Dendritic cell treated with granulocyte-macrophage colony-stimulating factor and Interleukin-4, amounts not matched to agents 40 ng/mL and 50 ng/mL, for 4 days (primary cell): ENCODE results near the gene TEDC1.

ENCODE experiments used
- H3K27ac Mint-ChIP-seq: one replicate; pipeline ENCODE4 v1.8.0; 2022; ENCODE audit warnings: mild to moderate bottlenecking, mixed read lengths
- H3K27me3 Mint-ChIP-seq: one replicate; pipeline ENCODE4 v1.8.0; 2022; ENCODE audit warnings: mild to moderate bottlenecking, mixed read lengths
- H3K36me3 Mint-ChIP-seq: one replicate; pipeline ENCODE4 v1.8.0; 2022; ENCODE audit warnings: low read depth, mixed read lengths
- H3K4me1 Mint-ChIP-seq: one replicate; pipeline ENCODE4 v1.8.0; 2022; ENCODE audit warnings: low read depth, mixed read lengths
- H3K4me3 Mint-ChIP-seq: one replicate; pipeline ENCODE4 v1.8.0; 2022; ENCODE audit warnings: mild to moderate bottlenecking, moderate library complexity, mixed read lengths
- H3K9me3 Mint-ChIP-seq: one replicate; pipeline ENCODE4 v1.8.0; 2022; ENCODE audit warnings: mixed read lengths
- intact Hi-C: fragments of 100-400 bp; cut with micrococcal nuclease; formaldehyde crosslinking; loops from one replicate; pipeline ENCODE4 v1.15.0; 2022

Gene TEDC1

GRCh38 chr14:105474483-105475268 lies 16.4 kb upstream of the TEDC1 start, which contains the start of gene CRIP2:
Gene CRIP2, plus strand, starts transcription at chr14:105474821. Its CDS starts 42 bp downstream, at chr14:105474863.
- intact Hi-C loops = loop anchor here (2.0 kb wide), 1 partner anchor 16 kb away; the partner anchor contains the start of gene TEDC1
- H3K4me3 Mint-ChIP-seq = peak within 1 kb of the TSS; percentile 78
- H3K9me3 Mint-ChIP-seq = peaks cover 9% of the 10 kb centered on the region
- peaks cover 19% of the 10 kb centered on the region for H3K36me3 Mint-ChIP-seq
- no peak within 1 kb of the TSS for H3K27ac Mint-ChIP-seq
- peaks cover 33% of the 10 kb centered on the region for H3K4me1 Mint-ChIP-seq
- H3K27me3 Mint-ChIP-seq = peaks cover 56% of the 10 kb centered on the region

- intact Hi-C loops = loop anchor here (2.0 kb wide), 1 partner anchor 15 kb away; the partner anchor contains the start of gene TEDC1
- peaks cover 64% of the 10 kb centered on the region for H3K27me3 Mint-ChIP-seq
- H3K27ac Mint-ChIP-seq = no peak overlapping the region
- no peak overlapping the region for H3K4me3 Mint-ChIP-seq
- peaks cover 41% of the 10 kb centered on the region for H3K4me1 Mint-ChIP-seq
- H3K9me3 Mint-ChIP-seq = peaks cover 9% of the 10 kb centered on the region
- peaks cover 11% of the 10 kb centered on the region for H3K36me3 Mint-ChIP-seq
Observed at GRCh38 chr14:105475269-105476096, 15.6 kb upstream of the TEDC1 start.

DNA sequence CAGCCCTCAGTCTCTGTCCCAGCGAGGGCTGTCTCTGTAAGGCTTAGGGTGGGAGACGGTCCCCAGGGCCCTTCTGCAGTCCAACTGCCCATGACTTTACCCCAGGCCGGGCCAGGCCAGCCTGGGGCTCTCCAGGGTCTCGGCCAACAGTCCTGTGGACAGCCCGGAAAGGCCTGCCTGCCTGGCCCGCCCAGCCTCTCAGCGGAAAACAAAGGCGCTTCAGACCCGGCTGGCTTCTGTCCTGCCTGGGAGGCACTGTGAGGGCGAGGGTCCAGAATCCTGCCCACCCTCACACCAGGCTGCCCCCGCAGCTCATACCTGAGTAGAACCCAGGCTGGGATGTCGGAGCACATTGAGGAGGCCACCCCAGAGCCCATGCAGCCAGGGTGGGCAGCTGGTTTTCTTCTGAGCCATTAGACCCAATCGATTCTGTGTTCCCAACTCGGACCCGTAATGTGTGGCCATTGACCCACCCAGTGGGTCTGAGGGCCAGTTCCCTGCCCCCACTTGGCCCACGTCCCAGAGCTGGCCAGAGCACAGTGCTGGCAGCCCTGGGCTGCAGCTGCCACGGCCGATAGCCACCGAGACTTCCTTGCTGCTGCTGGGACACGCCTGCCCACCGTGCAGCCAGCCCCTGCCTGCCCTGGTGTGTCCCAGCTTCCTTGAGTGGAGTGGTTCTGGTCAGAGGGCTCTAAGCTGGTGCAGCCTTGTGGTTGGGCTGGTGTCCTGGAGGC lies 14.8 kb upstream of the TEDC1 start:
- peaks cover 9% of the 10 kb centered on the region for H3K9me3 Mint-ChIP-seq
- peaks cover 68% of the 10 kb centered on the region for H3K27me3 Mint-ChIP-seq
- H3K4me1 Mint-ChIP-seq = peaks cover 49% of the 10 kb centered on the region
- no peak overlapping the region for H3K4me3 Mint-ChIP-seq
- intact Hi-C loops = no loop called here
- H3K27ac Mint-ChIP-seq = no peak overlapping the region
- H3K36me3 Mint-ChIP-seq = peaks cover 6% of the 10 kb centered on the region

DNA sequence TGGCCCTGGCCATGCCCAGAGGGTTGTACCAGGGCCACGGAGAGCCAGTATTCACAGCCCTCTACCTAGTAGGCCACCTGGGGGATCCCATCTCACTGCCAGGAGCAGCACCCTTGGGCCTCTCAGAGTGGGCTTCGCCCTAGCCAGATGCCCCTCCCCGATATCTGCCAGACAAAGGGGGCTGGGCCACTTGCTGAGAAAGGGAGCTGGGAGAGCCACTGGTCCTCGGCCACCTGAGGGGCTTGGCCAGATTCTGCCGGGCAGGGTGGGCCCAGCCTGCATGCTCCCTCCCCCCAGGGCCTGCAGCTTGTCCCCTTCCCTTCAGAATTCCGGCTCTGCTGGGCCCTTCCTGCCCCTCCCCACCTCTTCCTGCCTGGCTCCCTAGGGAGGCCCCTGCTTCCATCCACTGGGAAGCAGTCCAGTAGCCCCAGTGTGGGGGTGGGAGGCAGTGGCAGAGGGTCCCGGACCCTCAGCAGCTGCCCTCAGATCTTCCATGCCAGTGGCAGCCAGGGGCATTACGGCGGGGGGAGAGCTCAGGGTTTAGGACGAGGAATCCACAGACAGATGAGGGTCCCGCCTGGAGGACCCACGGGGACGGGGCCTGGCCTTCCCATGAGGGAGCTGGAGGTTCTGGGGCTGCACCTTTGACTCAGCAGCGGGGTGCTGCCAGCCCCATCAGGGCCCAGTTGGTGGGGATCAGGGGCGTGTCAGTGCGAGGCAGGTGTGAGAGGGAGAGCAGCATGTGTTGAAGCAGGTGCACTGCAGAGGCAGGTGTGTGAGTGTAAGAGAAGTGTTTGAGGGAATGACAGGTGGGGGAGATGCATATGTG lies 14.0 kb upstream of the TEDC1 start:
- intact Hi-C loops = no loop called here
- no peak overlapping the region for H3K4me3 Mint-ChIP-seq

DNA sequence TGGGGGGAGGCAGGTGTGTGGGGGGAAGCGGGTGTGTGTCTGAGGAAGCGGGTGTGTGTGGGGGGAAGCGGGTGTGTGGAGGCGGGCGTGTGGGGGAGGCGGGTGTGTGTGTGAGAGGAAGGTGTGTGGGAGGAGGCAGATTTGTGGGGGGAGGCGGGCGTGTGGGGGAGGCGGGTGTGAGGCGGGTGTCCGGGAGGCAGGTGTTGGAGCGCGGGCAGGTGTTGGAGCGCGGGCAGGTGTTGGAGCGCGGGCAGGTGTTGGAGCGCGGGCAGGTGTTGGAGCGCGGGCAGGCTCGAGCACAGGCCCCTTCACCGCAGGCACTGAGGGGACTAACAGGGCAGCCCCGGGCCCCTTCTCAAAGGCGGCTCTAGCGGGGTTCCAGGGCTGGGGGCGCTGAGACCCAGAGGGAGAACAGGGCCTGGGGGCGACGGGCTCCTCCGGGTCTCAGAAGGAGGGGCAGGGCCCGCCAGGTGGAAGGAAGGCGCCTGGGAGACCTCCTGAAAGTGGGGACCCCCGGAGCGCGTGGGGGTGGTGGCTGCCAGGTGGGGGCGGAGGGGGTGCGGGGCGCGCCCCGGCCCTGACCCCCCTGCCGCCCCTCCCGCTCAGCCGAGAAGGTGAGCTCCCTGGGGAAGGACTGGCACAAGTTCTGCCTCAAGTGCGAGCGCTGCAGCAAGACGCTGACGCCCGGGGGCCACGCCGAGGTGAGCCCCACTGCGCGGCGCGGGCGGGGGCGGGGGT lies 13.2 kb upstream of the TEDC1 start:
- intact Hi-C loops = no loop called here
- Mint-ChIP-seq H3K27ac (peak overlapping the region; percentile 47), H3K36me3 (peaks cover 6% of the 10 kb centered on the region), H3K9me3 (peaks cover 9% of the 10 kb centered on the region), H3K27me3 (peaks cover 59% of the 10 kb centered on the region), H3K4me1 (peaks cover 63% of the 10 kb centered on the region), H3K4me3 (no peak overlapping the region)

More for the DNA sequence above, 14.0 kb upstream of the TEDC1 start:
- Mint-ChIP-seq H3K9me3 (peaks cover 9% of the 10 kb centered on the region), H3K4me1 (peaks cover 55% of the 10 kb centered on the region), H3K27me3 (peaks cover 64% of the 10 kb centered on the region), H3K27ac (peak overlapping the region; percentile 47), H3K36me3 (peaks cover 6% of the 10 kb centered on the region)

GRCh38 chr14:105478398-105479251 lies 12.4 kb upstream of the TEDC1 start:
- peaks cover 59% of the 10 kb centered on the region for H3K27me3 Mint-ChIP-seq

DNA sequence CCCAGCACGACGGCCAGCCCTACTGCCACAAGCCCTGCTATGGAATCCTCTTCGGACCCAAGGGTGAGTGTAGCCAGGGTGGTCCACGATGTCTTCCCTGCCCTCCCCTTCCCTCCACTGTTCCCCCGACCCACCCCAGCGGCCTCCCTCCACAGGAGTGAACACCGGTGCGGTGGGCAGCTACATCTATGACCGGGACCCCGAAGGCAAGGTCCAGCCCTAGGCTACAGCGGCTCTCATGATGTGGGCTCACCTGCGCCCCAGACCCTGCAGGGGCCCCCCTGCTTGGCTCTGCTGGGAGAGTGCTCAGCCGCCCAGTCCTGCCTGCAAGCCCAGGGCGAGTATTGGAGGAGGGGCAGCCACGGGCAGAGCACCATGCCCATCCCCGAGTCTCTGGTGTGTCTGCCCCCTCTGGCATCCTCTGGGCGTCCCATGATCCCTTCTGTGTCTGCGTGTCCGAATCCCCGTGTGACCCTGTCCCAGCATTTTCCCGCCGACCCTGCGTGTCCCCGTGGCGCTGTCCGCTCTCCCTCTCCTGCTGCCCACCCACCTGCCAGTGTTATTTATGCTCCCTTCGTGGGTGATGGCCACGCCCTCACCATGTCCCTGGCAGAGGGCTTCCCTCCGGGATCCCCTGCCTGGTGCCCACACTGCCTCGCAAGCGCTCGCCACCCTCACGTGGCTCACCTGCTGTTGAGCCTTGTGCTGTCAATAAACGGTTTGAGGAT lies 11.5 kb upstream of the TEDC1 start:
- Mint-ChIP-seq H3K9me3 (peaks cover 9% of the 10 kb centered on the region), H3K4me3 (peak overlapping the region; percentile 20), H3K27me3 (peaks cover 63% of the 10 kb centered on the region), H3K27ac (peak overlapping the region; percentile 100), H3K36me3 (peaks cover 6% of the 10 kb centered on the region), H3K4me1 (peaks cover 70% of the 10 kb centered on the region)
- intact Hi-C loops = no loop called here

More at GRCh38 chr14:105478398-105479251, 12.4 kb upstream of the TEDC1 start:
- no peak overlapping the region for H3K27ac Mint-ChIP-seq
- peaks cover 67% of the 10 kb centered on the region for H3K4me1 Mint-ChIP-seq
- intact Hi-C loops = no loop called here
- H3K4me3 Mint-ChIP-seq = no peak overlapping the region
- peaks cover 6% of the 10 kb centered on the region for H3K36me3 Mint-ChIP-seq
- peaks cover 9% of the 10 kb centered on the region for H3K9me3 Mint-ChIP-seq

DNA sequence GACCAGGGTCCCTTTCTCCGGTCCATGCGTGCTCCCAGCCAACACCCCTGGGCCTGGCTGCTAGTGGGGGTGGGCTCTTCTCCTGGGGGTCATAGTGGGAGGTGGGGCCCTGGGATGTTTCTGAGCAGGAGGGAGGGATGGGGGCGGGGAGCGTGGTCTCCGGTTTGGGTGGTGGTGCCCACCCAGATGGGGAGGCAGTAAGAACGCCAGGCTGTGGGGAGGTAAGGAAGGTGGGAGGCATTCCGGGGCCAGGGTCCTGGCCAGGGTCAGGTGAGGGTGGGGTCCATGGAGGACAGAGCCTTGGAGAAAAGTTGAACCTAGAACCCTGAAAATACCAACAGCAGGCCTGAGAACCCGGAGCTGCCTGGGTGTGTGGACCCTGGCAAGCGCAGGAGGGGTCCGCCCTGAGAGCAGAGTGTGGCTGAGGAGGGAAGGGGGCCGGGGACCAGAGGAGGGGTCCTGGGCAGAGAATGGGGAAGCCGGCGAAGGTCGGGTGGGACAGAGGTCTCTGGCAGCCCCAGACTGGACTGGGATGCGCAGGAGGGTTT lies 10.8 kb upstream of the TEDC1 start:
- Mint-ChIP-seq H3K27ac (peak overlapping the region; percentile 100), H3K27me3 (peaks cover 68% of the 10 kb centered on the region), H3K4me3 (peak overlapping the region; percentile 20), H3K36me3 (peaks cover 6% of the 10 kb centered on the region), H3K9me3 (peaks cover 9% of the 10 kb centered on the region), H3K4me1 (peaks cover 76% of the 10 kb centered on the region)
- intact Hi-C loops = no loop called here

DNA sequence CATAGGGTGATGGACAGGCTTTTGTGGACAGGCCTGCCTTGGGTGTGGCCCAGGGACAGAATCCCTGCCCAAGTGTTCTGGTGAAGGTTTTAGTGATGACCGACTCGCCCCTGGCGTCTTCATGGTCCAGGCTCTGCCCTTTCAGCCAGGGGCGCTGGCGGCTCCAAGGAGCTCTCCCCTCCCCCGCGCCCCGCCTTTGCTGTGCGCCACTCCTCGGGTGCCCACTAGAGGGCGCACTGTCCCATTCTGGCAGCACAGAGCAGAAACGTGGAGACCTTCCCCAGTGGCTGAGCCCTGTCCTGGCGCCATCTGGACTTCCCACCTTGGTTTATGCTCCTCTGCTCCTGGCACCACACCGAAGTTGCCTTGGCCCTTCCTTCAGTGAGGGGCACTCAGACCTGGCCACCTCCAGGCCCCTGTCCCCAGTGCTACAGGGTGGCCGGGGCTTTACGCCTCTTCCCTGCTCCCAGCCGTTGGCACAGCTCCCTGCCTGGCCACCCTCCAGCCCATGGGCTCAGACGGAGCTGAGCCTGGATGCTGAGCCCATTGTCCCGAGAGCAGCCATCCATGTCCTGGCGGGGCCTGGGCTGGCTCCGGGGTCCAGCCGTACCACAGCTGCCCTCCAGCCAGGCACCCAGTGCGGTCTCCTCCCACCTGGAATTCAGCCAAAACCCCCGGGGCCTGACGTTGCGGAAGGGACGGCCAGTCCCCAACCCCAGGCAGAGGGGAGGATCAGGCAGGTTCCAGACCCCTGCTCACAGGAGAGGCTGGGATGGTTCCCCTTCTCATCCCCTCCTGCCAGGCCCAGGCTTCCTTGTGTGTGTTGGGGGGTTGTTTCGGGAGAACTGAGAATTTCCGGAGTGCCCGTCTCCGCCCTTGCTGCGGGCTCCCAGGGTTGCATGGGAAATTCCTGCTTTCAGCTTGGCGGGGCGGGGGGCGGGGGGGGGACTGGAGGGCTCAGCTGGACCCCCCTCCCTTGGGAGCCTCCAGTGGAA lies 9.9 kb upstream of the TEDC1 start:
- Mint-ChIP-seq H3K4me3 (peak overlapping the region; percentile 85), H3K27me3 (peaks cover 68% of the 10 kb centered on the region), H3K36me3 (peaks cover 6% of the 10 kb centered on the region), H3K4me1 (peaks cover 78% of the 10 kb centered on the region), H3K9me3 (peaks cover 9% of the 10 kb centered on the region), H3K27ac (peak overlapping the region; percentile 100)
- intact Hi-C loops = loop anchor here (1.0 kb wide), 1 partner anchor 9 kb away; no protein-coding TSS in a partner anchor

- intact Hi-C loops = loop anchor here (1.0 kb wide), 1 partner anchor 8 kb away; no protein-coding TSS in a partner anchor
- Mint-ChIP-seq H3K9me3 (peaks cover 8% of the 10 kb centered on the region), H3K4me1 (peaks cover 78% of the 10 kb centered on the region), H3K36me3 (peaks cover 6% of the 10 kb centered on the region), H3K27ac (peak overlapping the region; percentile 100), H3K4me3 (peak overlapping the region; percentile 85), H3K27me3 (peaks cover 69% of the 10 kb centered on the region)
Observed at GRCh38 chr14:105481886-105482457, 9.1 kb upstream of the TEDC1 start.
